Mesendoderm (in vitro differentiated cells): ENCODE data around the gene SC5D.
A peak's percentile ranks its signal among the peaks of the same experiment; 100 is the strongest.

Source experiments
- DNase-seq: peaks from one replicate; pipeline ENCODE4 v3.0.0; 2013
- H2AK5ac ChIP-seq: 2 replicates; pipeline ENCODE4 v1.6.1; 2013; ENCODE audit warnings: low read length, inconsistent platforms
- H2BK120ac ChIP-seq: 2 replicates; pipeline ENCODE4 v1.6.1; 2013; ENCODE audit warnings: low read depth, mild to moderate bottlenecking, low read length, moderate library complexity, mixed read lengths
- H2BK15ac ChIP-seq: replicated peaks from 2 replicates; pipeline ENCODE4 v1.6.1; 2013; ENCODE audit warnings: low read depth, mild to moderate bottlenecking, moderate library complexity
- H2BK5ac ChIP-seq: 2 replicates; pipeline ENCODE4 v1.6.1; 2013; ENCODE audit warnings: low read length, inconsistent platforms
- H3K18ac ChIP-seq: 2 replicates; pipeline ENCODE4 v1.6.1; 2013; ENCODE audit warnings: mild to moderate bottlenecking, low read length, mixed read lengths
- H3K23ac ChIP-seq: one replicate; pipeline ENCODE4 v1.6.1; 2013; ENCODE audit warnings: low read length
- H3K27ac ChIP-seq: 2 replicates; pipeline ENCODE4 v1.5.1; 2013; ENCODE audit warnings: low read depth, mild to moderate bottlenecking, inconsistent platforms, low read length, moderate library complexity
- H3K27me3 ChIP-seq: 2 replicates; pipeline ENCODE4 v1.6.1; 2013; ENCODE audit warnings: low read length, control low read depth, mild to moderate bottlenecking, inconsistent platforms; ENCODE audit not compliant: insufficient read depth, poor library complexity
- H3K36me3 ChIP-seq: 2 replicates; pipeline ENCODE4 v1.6.1; 2013; ENCODE audit warnings: low read length, inconsistent platforms; ENCODE audit not compliant: control insufficient read depth, insufficient read depth
- H3K4ac ChIP-seq: one replicate; pipeline ENCODE4 v1.6.1; 2013; ENCODE audit warnings: low read depth, mild to moderate bottlenecking, low read length, moderate library complexity
- H3K4me1 ChIP-seq: 2 replicates; pipeline ENCODE4 v1.6.1; 2013; ENCODE audit warnings: low read depth, low read length, inconsistent platforms; ENCODE audit not compliant: control insufficient read depth
- H3K4me2 ChIP-seq: 2 replicates; pipeline ENCODE4 v1.6.1; 2013; ENCODE audit warnings: low read length
- H3K4me3 ChIP-seq: 2 replicates; pipeline ENCODE4 v1.5.1; 2013; ENCODE audit warnings: mild to moderate bottlenecking, low read length
- H3K56ac ChIP-seq: one replicate; pipeline ENCODE4 v1.6.1; 2013; ENCODE audit warnings: low read length
- H3K79me1 ChIP-seq: 2 replicates; pipeline ENCODE4 v1.6.1; 2013; ENCODE audit warnings: low read length, inconsistent platforms
- H3K79me2 ChIP-seq: 2 replicates; pipeline ENCODE4 v1.6.1; 2013; ENCODE audit warnings: mild to moderate bottlenecking, low read length; ENCODE audit not compliant: control insufficient read depth, insufficient read depth
- H3K9ac ChIP-seq: 2 replicates; pipeline ENCODE4 v1.6.1; 2013; ENCODE audit warnings: low read length, inconsistent platforms
- H4K5ac ChIP-seq: one replicate; pipeline ENCODE4 v1.6.1; 2013; ENCODE audit warnings: low read length
- H4K8ac ChIP-seq: one replicate; pipeline ENCODE4 v1.6.1; 2013; ENCODE audit warnings: low read depth, mild to moderate bottlenecking, control low read depth, low read length, moderate library complexity
- WGBS: extraction: QIAGEN DNeasy Blood & Tissue Kit; methylation state at CpG from one replicate; pipeline ENCODE4 v1.1.7; 2013; ENCODE audit warnings: low lambda C conversion rate, missing lambda C conversion rate; ENCODE audit not compliant: insufficient coverage; ENCODE audit errors: extremely low coverage; 5-methylcytosine and 5-hydroxymethylcytosine counted together

Gene SC5D

GRCh38 chr11:121300972-121301699 is 8.6 kb downstream of the SC5D start:
- H3K9ac ChIP-seq = no peak overlapping the region
- H3K56ac ChIP-seq = no peak overlapping the region
- no peak overlapping the region for H2BK5ac ChIP-seq
- DNase-seq = no peak
- peak overlapping the region; percentile 6 for H3K18ac ChIP-seq
- no peak overlapping the region for H3K27ac ChIP-seq
- H3K79me2 ChIP-seq = peaks cover 54% of the 10 kb centered on the region
- H2AK5ac ChIP-seq = no peak overlapping the region
- no CpG with 5 or more reads among the region's 3 CpGs for WGBS
- peaks cover 6% of the 10 kb centered on the region for H3K4me1 ChIP-seq
- no peaks in the 10 kb centered on the region for H3K27me3 ChIP-seq
- no peak overlapping the region for H4K8ac ChIP-seq
- no peaks in the 10 kb centered on the region for H3K36me3 ChIP-seq
- H3K4me2 ChIP-seq = no peak overlapping the region
- H3K4ac ChIP-seq = no peak overlapping the region
- no peak overlapping the region for H3K23ac ChIP-seq
- peaks cover 17% of the 10 kb centered on the region for H3K79me1 ChIP-seq
- no peak overlapping the region for H2BK120ac ChIP-seq
- no peak overlapping the region for H3K4me3 ChIP-seq
- H4K5ac ChIP-seq = no peak overlapping the region
- H2BK15ac ChIP-seq = no peak overlapping the region

DNA sequence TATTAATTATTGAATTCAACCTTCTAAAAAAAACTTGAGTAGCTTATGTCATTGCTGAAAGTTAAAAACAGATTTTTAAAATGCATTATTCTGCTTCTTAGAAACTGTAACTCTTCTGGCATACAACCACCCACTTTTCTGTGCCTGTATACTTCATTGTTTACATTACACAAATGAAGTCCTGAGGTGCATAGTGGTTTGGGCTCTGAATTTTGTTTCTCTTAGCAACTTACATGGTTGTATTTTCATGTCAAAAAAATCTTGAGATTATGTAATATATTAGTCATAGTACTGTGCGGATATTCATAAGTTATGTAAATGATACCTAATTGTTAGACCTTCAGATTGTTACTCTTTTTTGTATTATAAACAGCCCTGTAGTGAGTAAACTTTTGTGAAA is 12.2 kb downstream of the SC5D start:
- no peak for DNase-seq
- Histone ChIP-seq H3K9ac (no peak overlapping the region), H3K18ac (no peak overlapping the region), H3K56ac (no peak overlapping the region), H2AK5ac (no peak overlapping the region), H3K4me1 (peaks cover 3% of the 10 kb centered on the region), H2BK5ac (no peak overlapping the region), H3K4ac (no peak overlapping the region), H2BK120ac (no peak overlapping the region), H3K79me2 (peaks cover 27% of the 10 kb centered on the region), H3K27me3 (no peaks in the 10 kb centered on the region), H3K4me2 (no peak overlapping the region), H3K36me3 (peaks cover 2% of the 10 kb centered on the region), H2BK15ac (no peak overlapping the region), H4K8ac (no peak overlapping the region), H3K23ac (no peak overlapping the region), H3K79me1 (peaks cover 14% of the 10 kb centered on the region), H3K27ac (no peak overlapping the region), H3K4me3 (no peak overlapping the region), H4K5ac (no peak overlapping the region)
- WGBS = no CpG with 5 or more reads among the region's 1 CpG

- no peak overlapping the region for H3K18ac ChIP-seq
- H2BK15ac ChIP-seq = no peak overlapping the region
- H3K23ac ChIP-seq = no peak overlapping the region
- no peaks in the 10 kb centered on the region for H3K79me1 ChIP-seq
- no peak overlapping the region for H4K5ac ChIP-seq
- WGBS = no CpG with 5 or more reads among the region's 3 CpGs
- H3K4me2 ChIP-seq = no peak overlapping the region
- no peak overlapping the region for H3K9ac ChIP-seq
- DNase-seq = no peak
- no peak overlapping the region for H3K4me3 ChIP-seq
- no peak overlapping the region for H3K27ac ChIP-seq
- no peaks in the 10 kb centered on the region for H3K79me2 ChIP-seq
- H3K56ac ChIP-seq = no peak overlapping the region
- no peak overlapping the region for H2AK5ac ChIP-seq
- H2BK120ac ChIP-seq = no peak overlapping the region
- H4K8ac ChIP-seq = no peak overlapping the region
- peaks cover 2% of the 10 kb centered on the region for H3K36me3 ChIP-seq
- H3K4me1 ChIP-seq = no peaks in the 10 kb centered on the region
- no peak overlapping the region for H2BK5ac ChIP-seq
- no peak overlapping the region for H3K4ac ChIP-seq
- no peaks in the 10 kb centered on the region for H3K27me3 ChIP-seq
Observed at GRCh38 chr11:121308816-121309215, 16.2 kb downstream of the SC5D start.

- Histone ChIP-seq H2BK5ac (no peak overlapping the region), H3K36me3 (peaks cover 2% of the 10 kb centered on the region), H3K18ac (no peak overlapping the region), H3K27ac (no peak overlapping the region), H3K4ac (no peak overlapping the region), H3K56ac (no peak overlapping the region), H3K23ac (no peak overlapping the region), H3K9ac (no peak overlapping the region), H3K4me2 (no peak overlapping the region), H4K5ac (no peak overlapping the region), H3K79me1 (no peaks in the 10 kb centered on the region), H3K4me3 (no peak overlapping the region), H3K27me3 (no peaks in the 10 kb centered on the region), H2AK5ac (no peak overlapping the region), H2BK120ac (no peak overlapping the region), H3K79me2 (no peaks in the 10 kb centered on the region), H4K8ac (no peak overlapping the region), H2BK15ac (no peak overlapping the region), H3K4me1 (no peaks in the 10 kb centered on the region)
- no peak for DNase-seq
- WGBS = no CpG with 5 or more reads among the region's 4 CpGs
Observed at GRCh38 chr11:121309688-121310087, 17.1 kb downstream of the SC5D start.

DNA sequence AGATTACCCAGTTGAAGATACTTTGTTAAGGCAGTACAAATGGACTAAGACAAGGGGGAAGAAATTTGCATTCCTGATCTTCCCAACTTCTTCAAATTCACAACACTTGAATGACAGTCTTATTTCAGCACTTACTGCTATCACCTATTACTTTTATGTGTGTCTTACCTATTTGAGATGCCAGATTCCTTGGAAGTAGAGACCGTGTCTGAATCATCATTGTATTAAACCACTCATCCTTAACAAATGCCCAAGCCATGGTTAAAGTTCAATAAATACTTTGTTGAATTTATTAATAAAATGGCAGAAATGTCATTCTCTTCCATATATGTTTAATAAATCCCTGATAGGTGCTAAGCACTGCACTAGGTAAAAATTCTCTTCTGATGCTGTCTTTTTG is 18.3 kb downstream of the SC5D start:
- no peak overlapping the region for H2BK15ac ChIP-seq
- no peak overlapping the region for H2BK120ac ChIP-seq
- no peak overlapping the region for H3K4me2 ChIP-seq
- H4K8ac ChIP-seq = no peak overlapping the region
- no peaks in the 10 kb centered on the region for H3K27me3 ChIP-seq
- no peak overlapping the region for H3K18ac ChIP-seq
- no CpG with 5 or more reads among the region's 1 CpG for WGBS
- no peak for DNase-seq
- peaks cover 2% of the 10 kb centered on the region for H3K36me3 ChIP-seq
- no peak overlapping the region for H3K4ac ChIP-seq
- H3K4me3 ChIP-seq = no peak overlapping the region
- H3K4me1 ChIP-seq = no peaks in the 10 kb centered on the region
- H3K79me1 ChIP-seq = no peaks in the 10 kb centered on the region
- H3K56ac ChIP-seq = no peak overlapping the region
- no peak overlapping the region for H3K9ac ChIP-seq
- no peaks in the 10 kb centered on the region for H3K79me2 ChIP-seq
- H4K5ac ChIP-seq = no peak overlapping the region
- H2BK5ac ChIP-seq = no peak overlapping the region
- no peak overlapping the region for H2AK5ac ChIP-seq
- H3K27ac ChIP-seq = no peak overlapping the region
- H3K23ac ChIP-seq = no peak overlapping the region

DNA sequence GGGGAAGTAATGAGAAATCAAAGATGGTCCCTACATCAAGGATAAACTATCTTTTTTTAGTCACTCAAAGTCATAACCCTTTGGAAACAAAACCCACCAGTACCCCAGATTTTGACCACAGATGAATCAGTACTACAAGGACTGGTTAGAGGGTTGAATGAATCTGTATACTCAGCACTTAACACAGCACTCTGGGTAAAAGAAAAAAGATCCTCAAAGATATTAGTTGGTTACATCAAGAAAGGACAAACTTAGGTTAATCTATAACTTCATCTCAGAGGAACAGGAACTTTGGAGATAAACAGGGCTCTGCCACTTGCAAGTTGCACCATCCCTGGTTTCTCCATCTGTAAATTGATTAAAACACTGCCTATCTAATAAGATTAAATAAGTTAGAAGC is 18.8 kb downstream of the SC5D start:
- Histone ChIP-seq H3K4me1 (no peaks in the 10 kb centered on the region), H2BK120ac (no peak overlapping the region), H2BK15ac (no peak overlapping the region), H2BK5ac (no peak overlapping the region), H3K27me3 (no peaks in the 10 kb centered on the region), H3K4me2 (no peak overlapping the region), H3K79me1 (no peaks in the 10 kb centered on the region), H3K4ac (no peak overlapping the region), H3K27ac (no peak overlapping the region), H3K18ac (no peak overlapping the region), H3K9ac (no peak overlapping the region), H4K5ac (no peak overlapping the region), H3K56ac (no peak overlapping the region), H3K79me2 (no peaks in the 10 kb centered on the region), H2AK5ac (no peak overlapping the region), H4K8ac (no peak overlapping the region), H3K4me3 (no peak overlapping the region), H3K23ac (no peak overlapping the region), H3K36me3 (peaks cover 2% of the 10 kb centered on the region)
- DNase-seq = no peak
